ENCODE data around the gene CELA3A. TPM values are rescaled to one million over a fixed set of nuclear protein-coding genes. Genes with fewer than 3 reads are reported as not detected.

Gene CELA3A
- total and polyA plus RNA-seq, 12 donors, result 1.6 to 9.4 (median 3.1) TPM; not detected in 7

GRCh38 chr1:21955501-21956281 lies 45.8 kb upstream of the CELA3A start:
- no peak for DNase-seq
- TF ChIP-seq CTCF (IDR thresholded peaks at IDR 0.05), result no peak
- no peak for TF ChIP-seq POLR2A (IDR thresholded peaks at IDR 0.05)
- H3K4me3 ChIP-seq, result no peak overlapping the region
- H3K27me3 ChIP-seq, result no peaks in the 10 kb centered on the region
- WGBS, 4 donors, result 69 to 74% (median 72%) methylated on average over 4 to 9 of the region's 9 CpGs
- no peaks in the 10 kb centered on the region for H3K9me3 ChIP-seq (replicated peaks in 1 of 3)
- intact Hi-C loops (cut with DNase I), result loop anchor here in 1 of 2 donors (10.0 kb wide), 1 partner anchor 161 kb away; no protein-coding TSS in a partner anchor
- peak overlapping the region in 2 of 5 donors; percentile 34 to 40 for H3K27ac ChIP-seq
- H3K36me3 ChIP-seq (replicated peaks in 1 of 2), result no peaks in the 10 kb centered on the region
- peaks cover 9 to 15% of the 10 kb centered on the region in 2 donors for H3K4me1 ChIP-seq (replicated peaks in 1 of 2)

DNA sequence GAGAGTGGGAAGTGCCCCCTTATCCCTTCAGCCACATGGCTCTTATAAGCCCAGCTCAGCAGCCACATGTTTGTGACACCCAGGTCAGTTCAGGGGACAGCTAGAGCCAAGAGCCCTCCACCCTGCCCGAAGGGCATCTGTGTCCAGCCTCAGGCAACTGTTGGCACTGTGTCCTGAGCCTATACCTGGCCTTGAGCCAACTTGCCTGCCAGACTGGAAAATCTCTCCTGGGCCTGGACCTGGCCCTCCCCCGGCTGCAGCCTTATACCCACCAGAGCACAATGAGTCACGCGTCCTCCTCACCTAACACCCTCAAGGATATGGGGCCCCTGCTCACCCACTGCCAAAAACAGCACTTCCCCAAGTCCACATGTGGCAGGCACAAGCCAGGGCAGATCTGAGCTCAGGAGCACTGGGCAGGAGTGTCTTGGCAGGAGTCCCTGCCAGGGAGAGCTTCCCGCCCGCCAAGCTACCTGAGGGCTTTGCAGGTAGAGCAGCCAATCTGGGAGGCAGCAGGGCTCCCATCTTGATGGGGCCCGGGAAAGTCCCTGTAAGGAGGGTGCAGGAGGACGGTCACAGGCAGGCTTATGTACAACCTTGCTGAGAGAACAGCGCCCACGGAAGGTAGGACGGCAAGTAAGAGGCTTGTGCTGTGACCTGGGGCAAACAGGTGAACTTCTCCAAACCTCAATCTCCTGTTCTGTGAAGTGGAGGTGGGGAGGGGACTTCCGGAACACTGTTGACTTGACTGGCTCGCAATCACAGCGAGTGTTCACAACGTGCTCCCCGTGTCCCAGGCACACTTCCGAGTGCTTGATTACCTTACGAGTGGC lies 44.5 kb upstream of the CELA3A start:
- WGBS, 4 donors, result 57 to 69% (median 59%) methylated on average over 9 to 18 of the region's 18 CpGs
- no peaks in the 10 kb centered on the region for H3K36me3 ChIP-seq (replicated peaks in 1 of 2)
- H3K27me3 ChIP-seq, result no peaks in the 10 kb centered on the region
- no peak for TF ChIP-seq CTCF (IDR thresholded peaks at IDR 0.05)
- no peak for TF ChIP-seq POLR2A (IDR thresholded peaks at IDR 0.05)
- peaks cover 9 to 15% of the 10 kb centered on the region in 2 donors for H3K4me1 ChIP-seq (replicated peaks in 1 of 2)
- peak; percentile 59 to 82 (median 79) for DNase-seq
- no peaks in the 10 kb centered on the region for H3K9me3 ChIP-seq (replicated peaks in 1 of 3)
- H3K27ac ChIP-seq, result peak overlapping the region in 1 of 5 donors; percentile 6
- intact Hi-C loops (cut with DNase I), result loop anchor here in 1 of 2 donors (10.0 kb wide), 1 partner anchor 162 kb away; no protein-coding TSS in a partner anchor
- H3K4me3 ChIP-seq, result no peak overlapping the region

GRCh38 chr1:21961337-21961736 lies 40.1 kb upstream of the CELA3A start:
- no peak for TF ChIP-seq CTCF (IDR thresholded peaks at IDR 0.05)
- no peak for TF ChIP-seq POLR2A (IDR thresholded peaks at IDR 0.05)
- DNase-seq, result no peak
- no peaks in the 10 kb centered on the region for H3K36me3 ChIP-seq (replicated peaks in 1 of 2)

DNA sequence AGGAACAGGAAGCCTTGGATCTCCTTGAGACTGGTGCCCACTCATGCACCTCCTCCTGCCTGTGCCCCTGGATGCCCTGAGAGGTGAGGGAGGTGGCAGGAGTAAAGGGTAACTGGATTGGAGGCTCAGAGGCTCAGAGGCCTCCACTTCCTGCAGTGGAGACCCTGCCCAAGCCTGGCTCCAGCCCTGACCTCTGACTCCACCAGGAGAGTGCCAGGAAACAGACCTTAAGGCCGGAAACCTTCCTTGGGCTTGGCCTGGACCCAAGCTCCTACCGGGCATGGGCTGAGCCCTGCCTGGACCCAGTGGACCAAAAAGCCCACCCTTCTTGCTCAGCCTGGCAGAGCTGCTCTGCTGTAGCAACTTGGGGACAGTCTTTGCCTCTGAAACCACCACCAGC lies 39.7 kb upstream of the CELA3A start:
- H3K27ac ChIP-seq, result peak overlapping the region in 1 of 5 donors; percentile 29
- no peak overlapping the region for H3K4me3 ChIP-seq
- H3K36me3 ChIP-seq (replicated peaks in 1 of 2), result no peaks in the 10 kb centered on the region
- DNase-seq, result no peak
- H3K27me3 ChIP-seq, result no peaks in the 10 kb centered on the region
- intact Hi-C loops (cut with DNase I), result loop anchor here in 1 of 2 donors (10.0 kb wide), 1 partner anchor 97 kb away; no protein-coding TSS in a partner anchor
- H3K9me3 ChIP-seq (replicated peaks in 1 of 3), result no peaks in the 10 kb centered on the region
- 46 to 67% (median 57%) methylated on average over 1 to 2 of the region's 2 CpGs; no CpG with 5 or more reads in 1 of the 4 donors for WGBS, 4 donors
- peaks cover 4 to 7% of the 10 kb centered on the region in 2 donors for H3K4me1 ChIP-seq (replicated peaks in 1 of 2)
- TF ChIP-seq CTCF (IDR thresholded peaks at IDR 0.05) (no peak), POLR2A (IDR thresholded peaks at IDR 0.05) (no peak)

More at GRCh38 chr1:21961337-21961736, 40.1 kb upstream of the CELA3A start:
- intact Hi-C loops (cut with DNase I), result loop anchor here in 1 of 2 donors (10.0 kb wide), 1 partner anchor 97 kb away; no protein-coding TSS in a partner anchor
- WGBS, 4 donors, result 59 to 79% (median 76%) methylated on average over 2 of the region's 2 CpGs
- no peaks in the 10 kb centered on the region for H3K27me3 ChIP-seq
- no peak overlapping the region for H3K4me3 ChIP-seq
- peaks cover 9 to 12% of the 10 kb centered on the region in 2 donors for H3K4me1 ChIP-seq (replicated peaks in 1 of 2)
- no peak overlapping the region for H3K27ac ChIP-seq
- no peaks in the 10 kb centered on the region for H3K9me3 ChIP-seq (replicated peaks in 1 of 3)

Measured in adrenal gland (tissue), 12 donors.